ENCODE results near the gene IDH3A.
"Not testable (repeated sequence)": the region's sequence is repeated elsewhere in the genome, so short reads cannot be mapped to it uniquely, and the experiment has no call there.

The IDH3A gene

DNA sequence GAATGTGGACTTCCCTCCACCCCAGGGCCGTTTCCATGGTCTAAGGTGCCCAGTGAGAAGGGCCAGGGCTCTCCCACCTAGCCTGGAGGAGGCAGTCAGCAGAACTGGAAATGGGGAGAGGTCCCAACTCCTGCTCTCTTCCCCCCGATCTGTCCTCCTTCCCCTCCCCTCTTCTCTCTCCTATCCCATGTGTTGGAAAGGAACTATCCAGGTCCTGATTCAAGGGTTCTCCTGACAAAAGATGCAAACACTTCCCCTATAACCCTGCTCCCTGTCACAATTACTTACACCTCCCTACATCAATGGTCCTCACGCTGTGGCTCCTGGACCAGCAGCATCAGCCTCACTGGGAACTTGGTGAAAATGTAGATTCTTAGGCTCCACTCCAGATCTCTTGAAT, 23.9 kb upstream of the IDH3A start:
- in situ Hi-C loops (cut with MboI; ENCODE audit: low pct_unique_long_range_greater_than_20kb, low sequenced_read_pairs), result no loop called here
- DNase-seq, result no peak

DNA sequence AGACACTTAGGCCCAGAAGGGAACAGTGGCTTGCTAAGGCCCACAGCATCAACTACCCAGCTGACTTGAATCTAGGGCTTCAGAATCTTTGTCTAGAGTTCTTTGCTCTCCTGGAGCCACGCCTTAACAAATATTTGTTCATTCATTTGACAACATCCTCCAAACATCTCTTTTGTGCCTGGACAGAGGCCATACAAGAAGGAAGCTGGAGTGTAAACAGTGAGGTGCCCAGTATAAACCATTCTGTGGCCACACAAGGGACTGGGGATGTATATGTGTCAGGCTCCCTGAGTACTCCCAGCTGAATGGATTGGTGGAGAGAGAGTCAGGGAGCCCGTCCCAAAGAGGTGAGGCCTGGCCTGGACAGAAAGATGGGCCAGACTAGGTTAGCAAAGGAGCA, 21.3 kb upstream of the IDH3A start:
- in situ Hi-C loops (cut with MboI; ENCODE audit: low pct_unique_long_range_greater_than_20kb, low sequenced_read_pairs), result no loop called here
- DNase-seq, result no peak

DNA sequence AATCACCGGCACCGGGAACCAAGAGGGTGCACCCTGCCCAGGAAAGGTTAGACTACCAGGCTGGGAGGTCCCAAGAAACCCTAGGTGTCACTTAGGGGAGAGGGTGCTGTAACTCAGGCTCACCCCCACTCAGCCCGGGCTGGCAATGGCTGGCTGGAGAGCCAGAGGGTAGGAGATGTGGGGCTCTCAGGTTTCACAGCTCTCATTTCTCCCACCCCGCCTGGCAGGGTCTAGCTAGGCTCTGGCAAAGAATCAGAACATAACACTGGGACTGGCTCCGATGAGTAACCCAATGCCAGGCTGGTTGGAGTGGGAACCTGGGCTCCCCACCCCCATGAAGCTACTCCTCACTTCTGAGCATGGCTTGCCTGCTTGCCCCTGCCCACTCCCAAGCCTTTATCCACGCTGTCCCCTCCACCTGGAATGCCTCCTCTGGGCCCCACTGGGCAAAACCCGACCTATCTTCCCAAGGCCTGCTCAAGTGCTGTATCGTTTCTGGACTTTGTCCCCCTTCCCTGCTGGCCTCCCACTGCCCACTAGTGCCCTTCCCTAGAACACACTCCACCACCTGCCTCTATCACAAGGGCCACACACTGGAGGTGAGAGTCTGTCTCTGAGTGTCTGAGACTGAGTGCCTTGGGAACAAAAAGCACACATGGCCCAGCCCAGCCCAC, 19.9 kb upstream of the IDH3A start:
- DNase-seq, result no peak
- in situ Hi-C loops (cut with MboI; ENCODE audit: low pct_unique_long_range_greater_than_20kb, low sequenced_read_pairs), result no loop called here

DNA sequence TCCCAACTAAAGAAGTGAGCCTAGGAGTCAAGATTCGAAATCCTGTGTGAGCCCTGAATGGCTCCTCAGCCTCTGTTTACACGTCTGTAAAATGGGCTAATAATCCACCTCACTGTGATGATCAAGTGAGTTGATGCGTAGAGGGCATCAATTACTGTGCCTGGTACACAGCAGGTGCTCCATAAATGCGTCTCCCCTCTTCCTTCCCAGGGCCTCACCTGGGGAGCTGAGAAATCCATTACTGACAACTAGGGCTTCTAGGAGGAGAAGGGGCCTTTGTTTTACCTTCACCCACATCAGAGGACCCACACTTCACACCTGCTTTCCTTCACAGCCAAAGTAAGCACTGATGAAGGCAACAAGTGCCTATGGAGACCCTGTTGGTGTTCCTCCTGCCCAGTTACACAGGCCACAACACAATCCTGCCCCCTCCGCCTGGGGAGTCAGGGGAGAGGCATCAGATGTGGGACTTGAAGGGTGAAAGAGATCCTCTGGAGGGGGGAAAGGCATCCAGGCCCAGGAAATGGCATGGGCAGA, 19.3 kb upstream of the IDH3A start:
- in situ Hi-C loops (cut with MboI; ENCODE audit: low pct_unique_long_range_greater_than_20kb, low sequenced_read_pairs), result no loop called here
- no peak for DNase-seq

DNA sequence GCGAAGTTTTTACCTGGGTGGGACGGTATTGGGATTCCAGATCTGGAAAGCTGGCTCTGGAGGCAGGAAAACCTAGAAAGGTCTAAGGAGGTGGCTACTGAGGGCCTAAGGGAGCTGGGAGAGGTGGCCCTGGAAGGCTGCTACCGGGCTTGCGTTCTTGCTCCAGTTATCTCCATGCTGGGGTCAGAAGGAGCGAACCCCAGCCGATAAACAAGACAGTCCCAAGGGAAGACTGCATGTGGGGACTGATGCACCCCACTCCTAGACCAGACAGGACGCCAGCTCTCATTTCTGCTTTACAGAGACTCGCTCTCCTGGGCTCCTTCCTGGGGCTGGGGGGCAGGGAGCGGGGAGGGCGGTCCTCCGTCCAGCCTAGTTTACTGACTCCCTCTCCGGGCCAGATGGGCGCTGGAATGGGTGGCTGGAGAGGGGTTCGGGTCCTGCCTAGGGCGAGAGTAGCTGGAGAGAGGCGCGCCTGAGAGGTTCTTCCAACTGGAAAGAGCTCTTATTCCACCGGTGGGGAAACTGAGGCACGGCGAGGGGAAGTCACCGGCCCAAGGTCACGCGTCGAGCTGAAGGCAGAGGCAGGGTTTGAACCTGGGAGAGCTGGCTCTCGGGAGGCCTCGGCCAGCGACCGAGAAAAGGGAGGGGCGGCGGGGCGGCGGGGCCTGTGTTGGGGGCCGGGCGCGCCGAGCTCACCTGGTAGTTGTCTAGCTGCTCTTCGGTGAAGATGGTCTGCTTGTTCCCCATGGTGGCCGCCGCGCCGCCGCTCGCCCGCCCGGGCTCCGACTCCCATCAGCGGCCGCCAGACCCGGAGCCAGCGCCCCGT, 18.5 kb upstream of the IDH3A start:
- no peak for DNase-seq
- in situ Hi-C loops (cut with MboI; ENCODE audit: low pct_unique_long_range_greater_than_20kb, low sequenced_read_pairs), result no loop called here

DNA sequence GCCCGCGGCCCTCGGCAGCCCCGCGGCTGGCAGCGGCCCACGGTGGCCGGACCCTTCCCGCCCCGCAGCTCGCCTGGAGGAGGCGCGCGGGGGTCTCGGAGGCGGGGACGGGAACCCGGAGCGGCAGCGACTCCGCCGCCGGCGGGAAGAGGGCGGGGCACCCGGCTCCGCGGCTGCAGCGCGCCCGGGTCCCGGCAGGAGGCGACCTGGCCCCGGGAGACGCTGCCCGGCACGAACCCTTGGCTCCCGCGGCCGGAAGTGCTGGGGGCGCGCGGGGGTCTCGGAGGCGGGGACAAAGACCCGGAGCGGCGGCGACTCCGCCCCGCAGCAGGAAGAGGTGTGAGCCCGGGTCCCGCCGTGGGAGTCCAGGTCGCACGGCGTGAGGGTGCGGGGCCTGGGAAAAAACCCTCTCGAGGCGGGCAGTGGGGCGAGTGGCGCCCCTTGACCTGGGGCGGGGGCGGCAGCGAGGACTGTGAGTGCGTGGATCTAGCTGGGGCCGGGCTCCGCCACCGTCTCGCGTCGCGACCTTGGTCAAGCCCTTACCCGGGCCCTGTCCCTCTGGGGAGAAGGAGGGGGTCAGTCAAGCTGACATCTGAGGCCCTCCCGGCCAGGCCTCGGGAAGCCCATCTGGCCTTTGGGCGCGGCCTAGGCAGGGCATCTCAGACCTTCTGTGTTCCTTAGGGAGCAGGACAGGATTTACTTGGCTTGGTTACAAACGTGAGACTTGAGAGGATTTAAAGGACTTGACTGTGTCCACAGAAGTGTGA, 17.7 kb upstream of the IDH3A start, which contains the start of gene CIB2:
Gene CIB2 (minus strand): TSS at position 151 of the 767 bp plus-strand sequence. CDS start 230 bp downstream, outside the sequence.
- in situ Hi-C loops (cut with MboI; ENCODE audit: low pct_unique_long_range_greater_than_20kb, low sequenced_read_pairs), result no loop called here

DNA sequence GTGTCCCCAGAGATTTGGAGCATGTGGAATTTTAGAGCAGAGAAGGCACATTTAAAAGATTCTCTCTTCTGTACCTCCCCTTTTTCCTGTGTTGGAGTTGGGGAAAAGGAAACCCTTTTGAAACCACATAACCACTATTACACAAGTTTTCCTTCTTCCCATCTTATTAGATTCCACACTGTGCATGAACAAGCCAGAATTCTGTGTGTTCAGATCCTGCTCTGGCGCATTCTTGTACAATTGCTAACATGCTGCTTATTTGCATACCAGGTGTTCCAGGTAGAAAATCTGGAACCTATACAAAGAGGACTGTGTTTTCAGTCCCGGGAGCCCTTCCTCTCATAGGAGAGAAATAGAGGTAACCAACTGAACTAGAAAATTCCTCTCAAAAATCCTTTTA, 15.4 kb upstream of the IDH3A start:
- in situ Hi-C loops (cut with MboI; ENCODE audit: low pct_unique_long_range_greater_than_20kb, low sequenced_read_pairs), result no loop called here
- DNase-seq, result no peak

More for the DNA sequence above, 17.7 kb upstream of the IDH3A start, which contains the start of gene CIB2:
- peak; percentile 91 for DNase-seq

DNA sequence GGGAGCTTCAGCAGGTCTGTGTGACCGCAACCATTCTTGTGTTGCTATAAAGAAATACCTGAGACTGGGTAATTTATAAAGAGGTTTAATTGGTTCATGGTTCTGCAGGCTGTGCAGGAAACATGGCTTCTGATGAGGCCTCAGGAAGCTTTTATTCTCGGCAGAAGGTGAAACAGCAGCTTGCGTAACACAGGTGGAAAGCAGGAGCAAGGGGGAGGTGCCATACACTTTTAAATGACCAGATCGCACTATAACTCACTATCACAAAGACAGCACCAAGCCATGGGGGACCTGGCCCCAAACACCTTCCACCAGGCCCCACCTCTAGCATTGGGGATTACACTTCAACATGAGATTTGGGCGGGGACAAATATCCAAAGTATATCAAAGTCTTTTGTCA, 9.6 kb upstream of the IDH3A start:
- in situ Hi-C loops (cut with MboI; ENCODE audit: low pct_unique_long_range_greater_than_20kb, low sequenced_read_pairs), result no loop called here

DNA sequence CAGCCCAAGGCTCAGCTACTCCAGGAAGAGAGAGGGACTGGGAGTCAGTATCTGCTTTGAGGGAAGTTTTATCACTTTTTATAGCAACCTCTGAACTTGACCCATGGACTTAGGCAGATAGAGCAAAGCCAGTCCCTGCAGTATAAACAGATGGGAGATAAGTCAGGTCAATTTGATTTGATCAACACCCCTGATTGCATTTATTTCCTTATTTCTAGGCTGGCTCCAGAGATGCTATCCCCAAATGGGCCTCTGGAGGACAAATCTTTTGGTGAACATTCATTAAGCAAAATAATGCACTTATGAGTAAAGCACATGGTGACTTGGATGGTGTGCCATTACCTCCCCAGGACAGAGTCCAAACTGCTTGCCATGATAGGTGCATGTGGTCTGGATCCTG, 8.9 kb upstream of the IDH3A start:
- in situ Hi-C loops (cut with MboI; ENCODE audit: low pct_unique_long_range_greater_than_20kb, low sequenced_read_pairs), result no loop called here
- no peak for DNase-seq

More for the DNA sequence above, 9.6 kb upstream of the IDH3A start:
- no peak for DNase-seq

DNA sequence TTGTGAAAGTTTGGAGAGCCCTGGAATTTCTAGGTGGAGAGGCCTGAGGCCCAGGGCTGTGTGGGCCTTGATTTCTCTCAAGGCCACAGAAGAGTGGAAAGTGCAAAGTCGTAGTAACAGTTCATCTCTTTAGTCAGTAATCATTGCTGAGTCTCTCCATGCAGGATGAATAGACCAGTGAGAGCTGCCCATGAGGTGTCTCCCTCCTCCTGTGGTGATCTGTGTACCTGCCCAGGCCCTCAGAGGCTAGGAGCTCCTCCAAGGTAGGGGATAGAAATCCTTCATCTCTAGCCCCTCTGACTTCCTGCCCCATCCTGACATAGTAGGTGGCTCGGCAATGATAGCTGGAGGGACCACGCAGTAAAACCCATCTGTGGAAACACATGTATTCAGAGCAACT, 6.8 kb upstream of the IDH3A start:
- in situ Hi-C loops (cut with MboI; ENCODE audit: low pct_unique_long_range_greater_than_20kb, low sequenced_read_pairs), result no loop called here
- DNase-seq, result no peak

DNA sequence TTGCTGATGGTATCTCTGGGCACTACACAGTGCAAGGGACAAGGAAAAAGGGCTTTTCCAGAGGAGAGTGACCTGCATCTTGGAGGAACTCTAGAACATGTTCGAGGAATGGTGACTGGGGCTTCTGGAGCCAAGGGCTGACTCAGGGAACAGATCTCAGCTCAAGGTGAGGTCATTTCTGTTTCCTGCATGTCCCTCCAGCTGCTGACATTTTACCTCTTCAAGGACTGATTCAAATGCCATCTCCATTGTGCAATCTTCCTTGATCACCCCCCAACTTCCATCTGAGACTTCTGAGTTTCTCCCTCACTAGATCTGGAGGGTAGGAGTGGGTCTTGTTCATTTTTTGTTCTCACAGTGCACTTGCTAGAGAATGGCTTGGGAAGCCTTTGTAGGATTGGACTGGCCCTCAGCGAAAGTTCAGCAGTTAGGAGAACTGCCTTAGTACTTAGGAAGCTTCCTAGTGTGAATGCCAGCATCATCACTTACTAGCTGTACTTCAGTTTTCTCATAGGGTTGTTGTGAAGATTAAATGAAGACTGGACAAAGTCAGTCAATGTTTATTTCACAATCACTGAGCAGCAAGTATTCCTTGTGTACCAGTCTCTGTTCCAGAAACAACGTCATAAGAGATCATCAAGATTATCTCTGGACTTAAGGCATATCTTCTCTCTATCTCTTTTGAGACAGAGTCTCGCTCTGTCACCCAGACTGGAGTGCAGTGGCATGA, 2.6 kb upstream of the IDH3A start:
- in situ Hi-C loops (cut with MboI; ENCODE audit: low pct_unique_long_range_greater_than_20kb, low sequenced_read_pairs), result no loop called here
- DNase-seq, result peak; percentile 50

DNA sequence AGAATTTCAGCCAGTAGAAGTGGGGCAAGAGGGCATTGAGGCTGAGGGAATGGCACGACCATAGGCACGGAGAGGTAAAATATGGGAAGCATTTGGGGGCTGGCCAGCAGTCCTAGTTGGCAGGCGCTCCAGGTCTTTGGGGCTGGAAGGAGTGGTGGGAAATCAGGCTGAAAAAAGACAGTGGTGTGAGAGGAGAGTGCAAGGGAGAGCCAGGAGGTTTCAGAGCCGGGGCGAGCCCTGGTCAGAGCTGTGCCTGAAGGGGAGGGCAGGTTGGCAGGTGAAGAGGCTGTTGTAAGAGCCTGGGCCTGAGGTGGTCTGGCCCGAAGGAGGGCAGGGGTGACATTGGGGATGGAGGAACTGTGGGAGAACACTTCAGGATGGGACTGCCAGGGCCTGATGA, 1.6 kb upstream of the IDH3A start:
- in situ Hi-C loops (cut with MboI; ENCODE audit: low pct_unique_long_range_greater_than_20kb, low sequenced_read_pairs), result no loop called here
- DNase-seq, result no peak

DNA sequence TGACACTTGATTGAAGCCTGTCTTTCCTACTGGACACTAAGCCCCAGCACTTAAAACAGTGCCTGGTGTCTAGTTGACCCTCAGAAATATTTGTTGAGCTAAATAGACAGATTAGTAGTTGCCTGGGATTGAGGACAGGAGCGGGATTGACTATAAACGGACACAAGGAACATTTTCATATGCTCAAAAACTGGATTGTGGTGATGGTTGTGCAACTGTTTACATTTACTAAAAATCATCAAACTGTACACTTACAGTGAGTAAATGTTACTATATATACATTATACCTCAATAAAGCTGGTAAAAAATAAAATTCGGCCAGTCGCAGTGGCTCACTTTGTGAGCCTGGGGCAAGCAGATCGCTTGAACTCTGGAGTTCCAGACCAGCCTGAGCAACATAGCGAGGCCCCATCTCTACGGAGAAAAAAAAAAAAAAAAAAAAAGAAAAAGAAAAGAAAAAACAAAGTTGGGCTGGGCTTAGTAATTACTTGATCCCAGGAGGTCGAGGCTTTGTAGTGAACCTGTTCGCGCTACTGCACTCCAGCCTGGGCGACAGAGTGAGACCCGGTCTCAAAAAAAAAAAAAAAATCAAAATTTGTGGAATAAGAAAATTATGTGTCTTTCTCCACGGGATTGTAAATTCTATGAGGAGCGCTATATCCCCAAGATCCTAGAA, 632 bp upstream of the IDH3A start:
- no peak for DNase-seq
- in situ Hi-C loops (cut with MboI; ENCODE audit: low pct_unique_long_range_greater_than_20kb, low sequenced_read_pairs), result no loop called here

DNA sequence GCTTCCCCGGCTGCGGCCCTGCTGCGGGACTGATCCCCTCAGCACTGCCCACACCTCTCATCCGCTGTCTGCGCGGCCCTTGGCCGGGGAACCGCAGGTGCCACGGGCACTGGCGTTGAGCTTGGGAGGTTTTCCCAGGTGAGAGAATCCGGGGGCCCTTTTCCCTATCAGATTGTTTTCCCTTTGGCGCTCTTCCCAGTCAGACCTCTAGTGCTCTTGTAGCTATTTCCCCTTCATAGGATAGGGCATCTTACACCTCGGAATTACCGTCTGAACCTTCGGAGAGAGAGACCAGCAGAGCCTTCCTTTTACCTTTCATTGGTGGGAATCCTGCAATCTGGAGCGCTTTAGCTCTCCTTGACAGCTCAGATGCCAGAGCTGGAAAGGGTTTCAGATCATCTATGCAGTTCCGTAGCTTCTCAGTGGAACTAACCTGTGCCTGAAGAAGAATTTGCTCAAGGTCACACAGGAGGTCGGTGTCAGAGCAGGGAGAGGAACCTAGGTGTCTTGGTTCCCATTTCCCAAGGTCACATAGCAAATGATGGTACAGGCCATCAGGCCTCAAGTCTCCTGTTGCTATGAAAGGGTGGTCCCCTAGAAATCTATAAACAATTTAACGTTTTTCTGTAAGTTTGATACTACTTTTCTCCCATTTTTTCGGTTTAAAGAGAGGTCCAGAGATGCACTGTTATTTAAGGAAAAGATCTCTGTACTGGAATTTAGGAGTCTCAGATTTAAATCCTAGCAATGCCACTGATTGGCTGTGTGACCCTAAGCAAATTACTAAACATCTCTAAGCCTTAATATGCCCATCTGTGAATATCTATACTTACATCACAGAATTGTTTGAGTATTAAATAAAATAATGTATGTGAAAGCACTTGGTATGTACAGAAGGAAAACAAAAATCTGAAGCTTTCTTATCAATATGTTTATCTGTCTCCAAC, 916 bp downstream of the IDH3A start:
- in situ Hi-C loops (cut with MboI; ENCODE audit: low pct_unique_long_range_greater_than_20kb, low sequenced_read_pairs), result no loop called here
- peak; percentile 50 for DNase-seq

DNA sequence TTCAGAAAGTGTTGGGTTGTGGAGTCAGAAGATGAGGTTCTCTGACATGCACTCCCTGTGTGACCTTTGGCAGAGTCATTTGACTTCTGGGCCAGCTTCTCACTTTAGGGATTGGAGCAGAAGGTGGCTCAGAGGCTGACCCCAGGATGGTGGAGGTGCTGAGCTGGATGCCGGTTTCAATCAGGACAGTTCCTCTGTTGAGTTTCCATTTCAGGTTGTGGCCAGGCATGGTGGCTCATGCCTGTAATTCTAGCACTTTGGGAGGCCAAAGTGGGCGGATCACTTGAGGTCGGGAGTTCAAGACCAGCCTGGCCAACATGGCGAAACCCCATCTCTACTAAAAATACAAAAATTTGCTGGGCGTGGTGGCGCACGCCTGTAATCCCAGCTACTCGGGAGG, 1.9 kb downstream of the IDH3A start:
- DNase-seq; in situ Hi-C loops (cut with MboI; ENCODE audit: low pct_unique_long_range_greater_than_20kb, low sequenced_read_pairs): not testable (repeated sequence)

DNA sequence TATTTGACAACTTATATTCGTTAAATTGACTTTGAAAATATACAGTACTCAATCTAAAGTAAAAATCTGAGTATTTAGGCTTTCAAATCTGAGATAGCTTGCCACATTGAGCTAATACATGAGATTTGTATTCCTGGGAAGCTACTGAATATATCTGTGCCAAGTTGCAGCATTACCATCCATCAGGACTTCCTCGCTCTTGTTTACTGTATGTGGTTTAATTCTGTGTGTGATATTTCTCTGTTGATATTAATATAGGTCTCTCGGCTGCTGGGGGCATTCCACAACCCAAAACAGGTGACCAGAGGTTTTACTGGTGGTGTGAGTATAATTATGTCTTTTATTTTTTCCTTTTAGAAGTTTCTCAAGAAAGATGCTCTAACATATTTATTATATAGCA, 5.8 kb downstream of the IDH3A start:
- DNase-seq, result no peak
- in situ Hi-C loops (cut with MboI; ENCODE audit: low pct_unique_long_range_greater_than_20kb, low sequenced_read_pairs), result no loop called here

DNA sequence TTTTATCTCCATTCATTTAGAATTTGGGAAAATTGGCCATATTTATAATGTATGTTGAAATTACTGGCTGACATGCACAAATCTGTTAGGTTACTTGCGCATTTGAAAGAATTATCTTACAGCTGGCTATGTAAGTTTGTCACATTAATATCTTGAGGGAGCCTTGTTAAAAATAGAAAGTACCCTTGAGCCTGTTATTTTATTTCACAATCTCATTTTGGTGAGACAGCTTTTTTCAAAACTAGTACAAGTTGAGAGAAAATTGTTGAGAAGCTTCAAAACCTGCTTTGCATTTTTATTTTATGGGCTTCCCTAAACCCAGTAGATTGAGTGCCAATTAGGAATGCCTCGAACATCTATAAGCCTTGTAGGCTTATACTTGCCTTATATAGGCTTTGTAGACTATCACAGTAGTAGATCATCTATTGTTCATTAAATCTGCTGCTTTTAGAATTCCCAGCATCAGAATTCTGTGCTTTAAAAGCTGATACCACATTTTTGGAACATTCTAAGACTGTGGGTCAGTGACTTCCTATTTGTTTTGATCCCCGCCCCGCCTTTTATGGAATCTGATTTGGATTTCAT, 6.3 kb downstream of the IDH3A start:
- no peak for DNase-seq
- in situ Hi-C loops (cut with MboI; ENCODE audit: low pct_unique_long_range_greater_than_20kb, low sequenced_read_pairs), result no loop called here

Data from KBM-7 (cell line).